C4-2B (cell line): ENCODE measurements around the gene CARHSP1.

ENCODE experiments used
- ZFX ChIP-seq: fragments of 450-650 bp; IDR thresholded peaks from 2 replicates; pipeline ENCODE4 v1.6.1; 2017
- TF ChIP-seq, protein P1 (sequence below): fragments of 450-650 bp; conservative IDR thresholded peaks from 2 replicates; pipeline ENCODE4 v1.5.1; 2017; ENCODE audit warnings: mild to moderate bottlenecking

DNA sequence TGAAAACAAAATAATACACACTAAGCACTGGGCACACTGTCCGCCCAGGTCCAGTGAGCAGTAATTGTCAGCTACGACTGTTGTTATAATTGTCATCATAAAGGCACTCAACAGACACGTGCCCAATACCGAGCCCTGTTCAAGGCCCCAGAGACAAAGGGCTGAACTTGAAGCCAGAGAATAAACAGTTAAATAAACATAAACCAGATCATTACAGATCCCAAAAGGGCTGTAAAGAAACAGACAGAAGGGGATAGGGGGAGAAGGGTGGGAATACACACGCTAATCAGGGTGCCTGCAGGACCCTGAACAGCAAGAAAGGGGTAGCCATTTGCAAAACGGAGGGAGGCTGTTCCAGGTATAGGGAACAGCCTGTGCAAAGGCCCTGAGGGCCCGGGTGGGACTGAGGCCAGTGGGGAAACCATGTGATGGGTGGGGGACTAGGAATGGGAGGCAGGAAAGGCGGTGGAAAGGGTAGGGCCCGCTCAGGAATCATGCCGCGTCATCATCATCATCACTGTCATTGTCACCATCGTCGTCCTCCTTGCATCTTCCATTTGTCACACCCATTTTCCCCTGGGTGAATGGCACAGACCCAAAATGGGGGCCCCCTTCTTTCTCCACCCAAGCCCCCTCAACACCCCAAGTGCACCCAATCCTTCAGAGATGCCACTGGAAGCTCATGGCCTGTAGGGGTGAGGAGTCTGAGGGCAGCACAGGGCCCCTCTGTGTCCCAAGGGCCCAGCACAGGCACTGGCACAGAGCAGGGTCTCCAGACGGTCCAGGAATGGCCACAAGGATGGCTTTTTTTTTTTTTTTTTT is 6.3 kb downstream of the CARHSP1 start:
- TF ChIP-seq, protein P1, sequence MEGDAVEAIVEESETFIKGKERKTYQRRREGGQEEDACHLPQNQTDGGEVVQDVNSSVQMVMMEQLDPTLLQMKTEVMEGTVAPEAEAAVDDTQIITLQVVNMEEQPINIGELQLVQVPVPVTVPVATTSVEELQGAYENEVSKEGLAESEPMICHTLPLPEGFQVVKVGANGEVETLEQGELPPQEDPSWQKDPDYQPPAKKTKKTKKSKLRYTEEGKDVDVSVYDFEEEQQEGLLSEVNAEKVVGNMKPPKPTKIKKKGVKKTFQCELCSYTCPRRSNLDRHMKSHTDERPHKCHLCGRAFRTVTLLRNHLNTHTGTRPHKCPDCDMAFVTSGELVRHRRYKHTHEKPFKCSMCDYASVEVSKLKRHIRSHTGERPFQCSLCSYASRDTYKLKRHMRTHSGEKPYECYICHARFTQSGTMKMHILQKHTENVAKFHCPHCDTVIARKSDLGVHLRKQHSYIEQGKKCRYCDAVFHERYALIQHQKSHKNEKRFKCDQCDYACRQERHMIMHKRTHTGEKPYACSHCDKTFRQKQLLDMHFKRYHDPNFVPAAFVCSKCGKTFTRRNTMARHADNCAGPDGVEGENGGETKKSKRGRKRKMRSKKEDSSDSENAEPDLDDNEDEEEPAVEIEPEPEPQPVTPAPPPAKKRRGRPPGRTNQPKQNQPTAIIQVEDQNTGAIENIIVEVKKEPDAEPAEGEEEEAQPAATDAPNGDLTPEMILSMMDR, result no peak
- no peak for TF ChIP-seq ZFX
